ENCODE measurements around the gene LOXHD1.

- TF ChIP-seq POLR2AphosphoS5 (IDR thresholded peaks at IDR 0.05; ENCODE audit: low read depth, low read length): no peak
- TF ChIP-seq, protein P1, sequence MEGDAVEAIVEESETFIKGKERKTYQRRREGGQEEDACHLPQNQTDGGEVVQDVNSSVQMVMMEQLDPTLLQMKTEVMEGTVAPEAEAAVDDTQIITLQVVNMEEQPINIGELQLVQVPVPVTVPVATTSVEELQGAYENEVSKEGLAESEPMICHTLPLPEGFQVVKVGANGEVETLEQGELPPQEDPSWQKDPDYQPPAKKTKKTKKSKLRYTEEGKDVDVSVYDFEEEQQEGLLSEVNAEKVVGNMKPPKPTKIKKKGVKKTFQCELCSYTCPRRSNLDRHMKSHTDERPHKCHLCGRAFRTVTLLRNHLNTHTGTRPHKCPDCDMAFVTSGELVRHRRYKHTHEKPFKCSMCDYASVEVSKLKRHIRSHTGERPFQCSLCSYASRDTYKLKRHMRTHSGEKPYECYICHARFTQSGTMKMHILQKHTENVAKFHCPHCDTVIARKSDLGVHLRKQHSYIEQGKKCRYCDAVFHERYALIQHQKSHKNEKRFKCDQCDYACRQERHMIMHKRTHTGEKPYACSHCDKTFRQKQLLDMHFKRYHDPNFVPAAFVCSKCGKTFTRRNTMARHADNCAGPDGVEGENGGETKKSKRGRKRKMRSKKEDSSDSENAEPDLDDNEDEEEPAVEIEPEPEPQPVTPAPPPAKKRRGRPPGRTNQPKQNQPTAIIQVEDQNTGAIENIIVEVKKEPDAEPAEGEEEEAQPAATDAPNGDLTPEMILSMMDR (IDR thresholded peaks at IDR 0.05): no peak
- TF ChIP-seq REST (IDR thresholded peaks at IDR 0.05; ENCODE audit: insufficient read depth in 1 of 2, low read depth in 2 of 2, low read length in 1 of 2): no peak
- TF ChIP-seq TCF7L2 (IDR thresholded peaks at IDR 0.05; ENCODE audit: low read depth, low read length): no peak
- no peak for TF ChIP-seq SIN3A (IDR thresholded peaks at IDR 0.05; ENCODE audit: borderline replicate concordance, insufficient read depth, low read depth, low read length)
Observed at GRCh38 chr18:46554406-46555080, 102.5 kb downstream of the LOXHD1 start.

All from Panc1 (cell line).